HG02610 (cell line): ENCODE results near the gene CEP55.

Source experiments
- ATAC-seq: cut with Tn5 transposase; IDR thresholded peaks from one replicate; pipeline ENCODE4 v1.9.1; 2021; ENCODE audit warnings: mild to moderate bottlenecking, moderate library complexity; ENCODE audit not compliant: unreplicated experiment

Gene CEP55

DNA sequence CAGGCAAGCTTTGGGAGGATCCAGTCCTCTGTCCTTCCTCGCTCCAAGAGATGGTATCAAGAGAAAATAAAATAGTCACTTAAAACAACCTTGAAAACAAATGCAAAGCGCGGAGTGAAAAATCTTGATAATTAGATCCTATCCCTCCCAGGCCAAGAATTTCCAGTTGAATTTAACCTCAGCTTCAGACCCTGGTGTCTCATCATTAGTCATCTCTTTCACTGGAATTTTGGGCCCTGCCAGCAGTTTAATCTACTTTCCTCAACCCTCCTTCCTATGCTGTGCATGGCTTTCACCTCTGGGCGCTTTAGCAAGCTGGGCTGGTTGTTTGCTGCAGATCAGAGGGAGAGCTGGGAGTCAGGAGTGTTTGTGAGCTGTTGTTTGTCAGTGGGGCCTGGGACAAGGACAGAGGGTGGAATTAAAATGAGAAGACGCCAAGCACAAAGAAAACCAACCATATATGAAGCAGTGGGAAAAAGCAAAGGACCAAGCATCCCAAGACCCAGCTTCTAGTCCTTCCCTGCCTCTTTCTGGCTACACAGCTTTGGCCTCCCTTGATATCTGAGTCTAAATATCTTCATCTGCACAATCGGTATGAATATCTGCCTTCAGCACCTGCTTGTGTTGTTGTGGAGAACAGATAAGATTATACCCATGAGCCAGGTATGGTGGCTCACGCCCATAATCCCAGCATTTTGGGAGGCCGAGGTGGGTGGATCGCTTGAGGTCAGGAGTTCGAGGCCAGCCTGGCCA lies 27.8 kb upstream of the CEP55 start:
- no peak for ATAC-seq

DNA sequence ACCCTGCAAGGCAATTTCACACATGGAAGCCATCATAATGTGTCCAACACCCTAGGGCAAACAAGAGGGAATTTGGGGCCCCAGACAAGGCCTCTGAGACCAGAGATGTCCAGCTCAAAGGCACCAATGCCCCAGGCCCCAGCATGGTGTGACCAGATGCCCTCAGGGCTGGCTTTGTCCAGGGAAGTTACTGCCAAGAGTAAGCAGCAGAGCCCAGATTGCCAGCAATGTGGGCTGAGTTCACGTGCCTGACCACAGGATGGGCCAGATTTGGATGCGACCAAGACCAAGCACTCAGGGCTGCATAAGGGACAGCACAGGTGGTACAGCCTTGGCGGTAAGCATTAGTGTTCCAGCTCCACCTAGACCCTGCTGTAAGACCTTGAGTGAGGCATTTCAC lies 27.0 kb upstream of the CEP55 start:
- ATAC-seq, result no peak

DNA sequence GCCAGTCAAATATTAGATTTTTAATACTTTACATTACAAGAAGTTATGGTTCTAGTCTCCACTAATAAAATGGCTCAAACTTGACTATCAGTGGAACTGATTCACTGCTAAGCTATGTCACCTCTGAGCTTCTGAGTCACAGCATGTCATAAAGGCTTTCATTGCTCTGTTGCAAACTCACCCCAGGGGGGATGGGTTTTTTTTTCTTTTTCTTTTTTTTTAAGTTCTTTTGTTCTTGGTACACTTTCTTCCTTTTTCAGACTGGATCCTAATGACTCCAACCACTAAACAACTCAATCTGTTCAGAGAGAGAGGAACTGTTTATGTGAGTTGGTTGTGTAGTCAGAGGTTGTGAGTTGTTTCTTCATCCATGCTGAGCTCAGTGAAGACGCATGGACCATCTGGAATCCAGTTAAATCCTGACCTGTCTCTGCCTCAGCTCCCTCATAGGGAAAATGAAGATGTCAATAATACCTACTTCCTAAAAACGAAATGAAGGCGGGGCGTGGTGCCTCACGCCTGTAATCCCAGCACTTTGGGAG lies 25.2 kb upstream of the CEP55 start:
- ATAC-seq, result no peak

DNA sequence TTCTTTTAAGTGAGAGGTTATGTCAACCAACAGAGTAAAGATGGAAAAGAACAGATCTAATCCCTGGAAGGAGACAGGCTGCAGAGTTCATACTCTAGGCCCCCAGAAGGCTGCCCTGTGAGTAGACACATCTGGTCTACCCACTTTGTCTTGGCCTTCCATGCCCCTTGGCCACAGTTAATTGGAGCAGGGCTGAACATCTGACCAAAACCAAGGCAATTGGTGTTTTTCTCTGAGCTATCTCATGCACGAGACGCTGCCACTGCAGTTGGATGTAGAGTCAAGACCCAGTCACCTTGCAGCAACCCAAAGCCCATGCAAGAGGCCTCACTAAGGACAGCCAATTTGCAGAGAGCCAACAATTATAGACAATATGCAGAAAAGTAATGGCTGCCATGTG lies 23.3 kb upstream of the CEP55 start:
- no peak for ATAC-seq

DNA sequence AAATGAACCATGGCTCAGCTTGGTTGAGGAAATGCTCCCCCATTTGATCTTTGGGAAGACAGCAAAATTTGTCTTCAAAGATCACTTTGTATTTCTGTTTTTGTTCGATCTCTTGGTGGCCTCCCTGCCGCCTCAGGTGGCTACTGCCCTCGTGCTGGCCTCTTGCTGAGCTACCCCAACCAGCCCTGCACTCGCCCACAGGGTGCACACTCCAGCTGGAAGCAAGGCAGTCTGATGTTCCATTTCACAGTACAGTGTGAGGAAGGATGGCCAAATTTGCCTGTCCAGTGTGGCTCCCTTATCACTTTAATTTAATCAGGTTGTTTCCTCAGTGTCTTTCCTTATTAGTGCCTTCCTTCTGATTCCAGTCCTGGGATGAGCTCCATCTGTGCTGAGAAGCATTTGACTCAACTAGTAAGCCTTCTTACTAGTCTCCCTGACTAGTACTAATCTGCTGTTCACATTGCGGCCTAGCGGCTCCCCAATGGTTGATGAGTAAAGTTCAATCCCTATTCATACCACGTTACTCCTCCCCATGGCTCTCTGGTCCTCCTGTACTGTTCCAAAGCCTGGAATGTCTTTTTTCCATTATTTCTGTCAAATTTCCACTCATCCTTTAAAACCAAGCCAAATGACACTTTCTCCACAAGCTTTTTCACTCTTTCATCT lies 22.5 kb upstream of the CEP55 start:
- ATAC-seq, result no peak

DNA sequence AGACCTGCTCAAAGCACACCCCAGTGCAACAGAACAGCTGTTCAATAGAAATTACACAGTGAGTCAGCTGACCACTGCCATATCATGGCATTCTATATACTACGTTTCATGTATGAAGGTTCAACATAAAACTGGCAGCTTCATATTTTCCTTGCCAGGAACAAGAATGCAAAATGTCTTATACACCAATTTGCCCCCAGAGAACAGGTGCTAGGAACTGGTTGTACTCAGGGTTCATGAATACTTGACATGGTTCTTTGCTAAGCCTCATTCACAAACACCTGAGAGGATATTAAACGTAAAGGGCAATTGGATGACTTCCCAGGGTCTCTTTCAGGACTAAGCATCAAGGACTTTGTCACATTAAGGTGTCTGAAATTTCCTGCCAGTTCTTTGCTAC lies 21.2 kb upstream of the CEP55 start:
- ATAC-seq, result no peak

DNA sequence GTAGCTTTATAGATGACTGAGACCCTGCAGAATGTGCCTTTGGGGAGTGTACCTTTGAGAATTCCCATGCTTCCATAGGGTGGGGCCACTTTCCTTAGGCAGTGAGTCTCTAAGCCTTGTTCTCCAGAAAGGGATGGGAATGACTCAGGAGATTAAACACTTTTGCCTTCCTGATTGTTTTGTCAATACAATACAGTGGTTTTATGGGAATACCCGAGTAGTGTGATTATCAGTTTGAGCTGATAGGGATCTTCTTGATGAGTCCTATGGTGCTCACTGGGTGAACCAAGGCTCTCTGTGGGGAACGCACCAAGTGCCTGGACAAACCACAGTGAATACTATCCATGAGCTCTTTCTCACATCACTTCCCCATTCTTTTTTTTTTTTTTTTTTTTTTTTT lies 20.5 kb upstream of the CEP55 start:
- ATAC-seq, result no peak

DNA sequence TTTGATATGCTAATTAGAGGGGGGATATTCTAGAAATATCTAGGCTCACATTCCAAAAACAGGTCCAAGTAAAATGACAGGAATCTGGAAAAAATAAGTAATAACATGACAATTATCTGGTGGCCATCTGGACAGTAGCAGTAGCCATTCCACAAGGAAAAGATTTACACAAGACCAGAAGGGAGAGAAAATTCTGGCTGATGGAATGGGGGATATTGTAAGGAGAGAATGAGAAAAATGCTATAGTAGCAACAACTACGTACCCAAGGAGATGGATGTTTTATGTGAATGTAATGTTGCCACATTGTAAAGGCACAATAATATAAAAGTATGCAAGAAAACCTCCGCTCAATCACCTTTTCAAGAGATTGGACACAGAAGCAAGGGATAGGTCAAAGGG lies 19.7 kb upstream of the CEP55 start:
- no peak for ATAC-seq

DNA sequence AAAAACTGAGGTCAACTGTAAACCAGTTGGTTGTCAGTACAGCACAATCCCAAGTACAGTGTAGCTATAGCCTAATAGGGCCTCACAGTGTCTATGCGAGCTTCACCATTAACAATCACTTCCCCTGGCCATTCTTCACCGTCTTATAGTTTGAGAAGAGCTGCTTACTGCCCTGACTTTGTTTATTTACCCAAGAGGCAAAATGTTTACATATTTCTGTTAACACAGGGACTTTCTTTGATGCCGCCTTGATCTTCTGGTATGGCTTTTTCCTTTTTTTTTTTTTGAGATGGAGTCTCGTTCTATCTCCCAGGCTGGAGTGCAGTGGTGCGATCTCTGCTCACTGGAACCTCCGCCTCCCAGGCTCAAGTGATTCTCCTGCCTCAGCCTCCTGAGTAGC lies 17.5 kb upstream of the CEP55 start:
- no peak for ATAC-seq

DNA sequence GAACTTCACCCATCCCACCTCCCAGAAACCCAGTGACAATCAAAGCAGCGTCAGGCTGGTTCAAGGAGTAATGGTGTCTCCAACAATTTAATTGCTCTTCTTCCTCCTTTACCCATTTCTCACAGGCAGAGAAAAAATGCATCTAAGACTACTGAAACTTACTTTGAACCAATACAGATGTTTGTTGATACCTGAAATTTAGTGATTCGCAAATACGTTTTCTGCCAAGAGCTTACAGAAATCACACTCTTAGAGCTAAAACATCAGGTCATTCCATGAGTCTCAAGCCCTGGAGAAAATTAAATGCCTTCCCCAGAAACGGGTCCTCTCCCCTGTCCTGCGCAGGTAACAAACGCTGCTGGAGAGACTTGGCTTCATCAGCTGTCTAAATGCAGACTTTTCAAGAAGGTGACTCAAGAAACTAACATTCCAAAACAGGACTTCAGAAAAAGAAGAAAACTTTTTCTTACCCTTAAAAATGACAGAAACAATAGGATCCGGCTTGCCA lies 14.7 kb upstream of the CEP55 start:
- ATAC-seq, result no peak

DNA sequence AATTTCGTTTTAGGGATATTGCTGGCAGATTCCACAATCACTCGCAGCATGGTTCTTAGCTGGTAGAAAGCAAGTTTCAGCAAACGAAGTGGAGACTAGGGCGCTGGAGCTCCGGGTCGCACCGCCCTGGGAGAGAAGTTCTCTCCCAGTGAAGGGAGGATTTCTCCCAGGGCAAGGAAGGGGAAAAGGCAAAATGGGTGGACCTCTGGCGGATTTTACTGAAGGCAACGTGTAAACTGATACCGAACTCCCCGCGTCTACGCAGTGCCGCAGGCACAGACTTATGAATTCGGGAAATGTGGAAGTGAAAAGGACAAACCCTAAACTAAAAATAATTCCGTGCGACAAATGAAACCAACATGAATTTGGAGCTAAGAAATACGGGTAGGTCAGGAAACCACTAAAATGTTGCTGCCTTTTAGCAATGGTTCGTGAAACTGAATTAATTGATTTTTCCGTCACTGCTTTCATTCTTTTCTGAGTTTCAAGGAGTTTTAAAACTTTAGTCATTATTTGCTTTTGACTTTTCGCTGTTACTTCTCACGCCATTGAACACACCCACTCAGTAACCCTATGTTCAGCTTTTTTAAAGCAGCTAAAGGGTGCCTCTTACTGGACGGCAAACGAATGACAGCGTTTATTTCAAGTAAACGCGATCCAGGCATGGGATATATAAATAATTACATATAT lies 14.1 kb upstream of the CEP55 start, which contains the start of gene MYOF:
MYOF (minus strand) TSS at position 190 of the 690 bp plus-strand sequence; CDS start at position 50, 140 bp downstream.
- peak; percentile 71 for ATAC-seq

DNA sequence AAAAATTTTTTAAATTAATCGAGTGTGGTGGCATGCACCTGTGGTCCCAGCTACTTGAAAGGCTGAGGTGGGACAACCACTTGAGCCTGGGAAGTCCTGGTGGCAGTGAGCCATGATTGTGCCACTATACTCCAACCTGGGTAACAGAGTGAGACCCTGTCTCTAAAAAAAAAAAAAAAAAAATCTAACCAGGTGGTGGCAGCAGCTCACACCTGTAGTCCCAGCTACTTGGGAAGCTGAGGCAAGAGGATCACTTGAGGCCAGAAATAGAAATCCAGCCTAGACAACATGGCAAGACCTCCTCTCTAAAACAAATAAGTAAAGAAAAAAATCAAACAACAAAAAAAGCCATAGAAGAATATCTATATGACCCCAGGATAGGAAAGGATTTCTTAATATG lies 10.7 kb upstream of the CEP55 start:
- no peak for ATAC-seq

DNA sequence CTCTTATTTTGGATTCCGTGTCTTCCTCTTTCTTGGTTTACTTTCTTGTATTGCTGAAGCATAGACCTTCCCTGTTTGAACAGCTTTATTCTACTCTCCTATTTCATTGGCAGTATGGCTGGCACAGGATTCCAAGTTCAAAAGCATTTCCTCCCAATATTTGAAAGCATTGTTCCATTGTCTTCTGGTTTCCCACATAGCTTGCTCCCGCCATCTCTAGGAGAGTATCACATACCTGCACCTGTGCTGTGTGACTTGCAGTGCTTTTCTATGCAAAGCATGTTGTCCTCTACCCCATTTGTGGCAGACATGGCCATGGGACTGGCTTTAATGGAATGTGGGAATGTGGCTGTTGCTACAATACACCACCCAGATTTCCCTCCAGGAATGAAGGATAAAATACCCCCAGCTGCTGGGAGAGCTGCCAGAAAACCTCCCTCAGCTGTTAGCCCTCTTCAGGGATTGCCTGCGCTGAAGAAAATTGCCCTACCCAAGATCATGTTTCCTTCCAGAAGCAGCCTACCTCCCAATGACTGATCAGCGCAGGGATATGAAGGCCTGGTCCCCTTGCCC lies 7.4 kb upstream of the CEP55 start:
- ATAC-seq, result no peak

DNA sequence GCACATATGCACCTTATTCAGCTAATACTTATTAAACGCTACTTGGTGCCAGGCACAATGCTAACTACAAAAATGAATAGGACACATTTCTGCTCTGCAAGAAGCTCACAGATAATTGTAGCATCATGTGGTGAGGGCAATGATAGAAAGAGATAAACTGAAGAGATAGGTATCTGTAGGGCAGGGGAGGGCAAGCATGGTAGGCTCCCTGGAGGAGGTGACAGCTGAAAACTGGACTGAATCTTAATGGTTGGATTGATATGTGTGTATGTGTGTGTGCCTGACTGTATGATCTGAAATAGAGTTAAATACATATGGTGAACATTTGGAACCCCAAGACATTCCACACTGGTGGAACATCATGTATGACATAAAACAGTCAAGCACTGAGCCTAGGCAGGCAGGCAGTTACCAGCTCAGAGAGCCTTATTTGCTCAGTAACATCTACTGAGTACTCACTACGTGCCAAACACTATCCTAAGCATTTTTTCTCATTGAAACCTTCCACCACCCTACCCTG lies 4.8 kb upstream of the CEP55 start:
- no peak for ATAC-seq

DNA sequence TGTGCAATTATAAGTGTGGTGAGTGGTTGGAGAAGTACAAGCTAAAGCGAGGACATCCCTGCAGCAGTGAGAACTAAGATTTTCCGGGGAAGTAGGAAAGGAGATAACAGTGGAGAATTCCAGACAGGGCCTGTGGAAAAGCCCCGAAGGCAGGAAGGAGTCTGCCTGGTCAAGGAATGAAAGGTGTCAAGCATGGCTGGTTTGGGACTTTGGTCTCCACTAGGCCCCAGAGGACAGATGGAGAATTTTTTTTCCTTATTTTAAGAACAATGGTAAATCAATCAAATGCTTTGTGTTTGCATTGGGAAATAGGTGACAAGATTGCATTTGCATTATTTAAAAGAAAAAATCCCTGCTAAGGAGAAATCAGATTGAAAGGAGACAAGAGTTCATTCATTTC lies 3.2 kb upstream of the CEP55 start:
- no peak for ATAC-seq

DNA sequence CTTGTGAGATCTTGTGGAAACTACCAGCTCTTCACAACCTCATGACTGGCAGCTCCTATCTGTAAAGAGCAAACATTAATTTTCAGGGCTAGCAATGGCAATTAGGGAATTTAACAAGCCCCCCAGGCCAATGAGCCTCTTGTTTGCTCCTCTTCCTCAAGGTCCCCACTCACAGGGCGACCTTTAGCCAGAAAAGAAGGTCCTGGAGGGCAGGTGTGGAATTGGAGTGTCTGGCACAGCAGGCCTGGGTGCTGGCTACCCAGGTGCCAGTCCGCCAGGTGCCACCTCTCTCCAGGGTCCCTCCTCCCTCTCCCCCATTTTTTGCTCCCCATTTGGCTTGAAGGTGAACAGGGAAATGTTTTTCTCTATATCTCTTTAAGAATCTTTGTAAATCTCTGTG lies 1.9 kb upstream of the CEP55 start:
- no peak for ATAC-seq

DNA sequence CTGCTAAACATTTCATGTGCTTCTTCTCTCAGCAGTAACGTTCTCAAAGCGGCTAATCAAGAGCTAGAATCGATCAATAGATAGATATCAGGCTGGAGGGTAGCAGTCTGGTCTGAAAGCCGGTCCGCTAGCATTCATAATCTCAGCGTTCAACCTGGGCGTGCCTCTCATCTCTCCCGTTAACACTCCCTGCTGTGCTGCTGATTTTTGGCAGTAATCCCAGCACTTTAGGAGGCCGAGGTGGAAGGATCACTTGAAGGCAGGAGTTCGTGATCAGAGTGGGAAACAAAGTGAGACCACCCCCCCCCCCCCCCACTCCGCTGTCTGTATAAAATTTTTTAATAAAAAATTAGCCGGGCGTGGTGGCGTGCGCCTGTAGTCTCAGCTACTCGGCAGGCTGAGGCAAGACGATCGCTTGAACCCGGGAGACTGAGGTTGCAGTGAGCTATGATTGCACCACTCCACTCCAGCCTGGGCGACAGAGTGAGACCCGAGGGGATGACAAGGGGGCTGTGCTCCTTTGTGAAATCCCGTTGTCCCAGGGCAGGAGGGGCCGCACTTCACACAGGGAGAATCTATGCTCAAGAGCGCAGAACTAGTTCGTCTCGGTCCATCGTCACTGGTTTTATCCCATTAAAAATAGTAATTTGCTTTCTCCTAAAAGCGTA lies 624 bp upstream of the CEP55 start:
- ATAC-seq, result peak; percentile 21

DNA sequence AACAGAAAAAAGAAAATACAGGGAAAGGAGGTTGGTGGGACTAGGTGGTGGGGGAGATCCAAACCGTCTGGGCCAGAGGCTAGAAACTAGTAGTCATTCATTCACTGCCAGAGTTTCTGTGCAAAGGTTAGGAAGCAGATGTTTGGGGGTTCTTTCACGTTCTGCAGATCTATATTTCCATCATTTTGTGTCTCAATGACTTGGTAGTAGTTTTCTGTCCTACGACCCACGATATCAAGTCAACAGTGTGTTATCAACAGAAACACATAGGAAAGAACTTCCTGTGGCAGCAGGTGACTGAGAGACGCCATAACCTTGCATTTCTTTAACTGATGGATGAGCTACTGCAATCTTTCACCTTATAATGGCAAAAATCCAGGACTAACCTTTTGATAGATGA lies 1.8 kb downstream of the CEP55 start:
- ATAC-seq, result no peak

DNA sequence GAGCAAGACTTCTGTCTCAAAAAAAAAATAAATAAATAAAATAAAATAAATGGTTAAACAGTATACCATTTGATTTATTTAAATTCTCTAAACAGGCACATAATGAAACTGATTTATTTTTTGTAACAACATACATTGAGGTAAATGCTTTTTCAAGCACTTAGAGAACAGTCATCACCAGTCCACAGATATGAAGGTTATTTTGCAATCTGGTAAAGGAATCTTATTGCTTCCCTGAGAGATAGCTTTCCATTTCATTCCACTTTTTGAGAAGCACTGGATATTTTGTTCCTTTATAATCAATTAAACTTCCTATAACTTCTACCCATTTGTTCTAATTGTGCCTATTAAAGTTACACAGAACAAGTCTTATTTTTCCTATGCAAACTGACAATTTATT lies 5.2 kb downstream of the CEP55 start:
- no peak for ATAC-seq

DNA sequence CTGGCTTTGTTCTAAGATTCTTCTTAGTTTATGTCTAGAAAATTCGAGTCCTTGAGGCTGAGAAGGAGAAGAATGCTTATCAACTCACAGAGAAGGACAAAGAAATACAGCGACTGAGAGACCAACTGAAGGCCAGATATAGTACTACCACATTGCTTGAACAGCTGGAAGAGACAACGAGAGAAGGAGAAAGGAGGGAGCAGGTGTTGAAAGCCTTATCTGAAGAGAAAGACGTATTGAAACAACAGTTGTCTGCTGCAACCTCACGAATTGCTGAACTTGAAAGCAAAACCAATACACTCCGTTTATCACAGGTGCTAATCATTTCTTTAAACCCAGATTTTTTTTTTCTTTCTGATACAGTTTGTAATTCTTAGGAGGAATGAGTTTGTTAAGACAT lies 6.7 kb downstream of the CEP55 start:
- peak; percentile 72 for ATAC-seq
